HG03457 (cell line): ENCODE measurements around the gene CIRBP.
A peak's percentile ranks its signal among the peaks of the same experiment; 100 is the strongest.

Source experiments
- ATAC-seq: cut with Tn5 transposase; IDR thresholded peaks from one replicate; pipeline ENCODE4 v1.9.1; 2021; ENCODE audit warnings: moderate number of reproducible peaks; ENCODE audit not compliant: unreplicated experiment

CIRBP gene

DNA sequence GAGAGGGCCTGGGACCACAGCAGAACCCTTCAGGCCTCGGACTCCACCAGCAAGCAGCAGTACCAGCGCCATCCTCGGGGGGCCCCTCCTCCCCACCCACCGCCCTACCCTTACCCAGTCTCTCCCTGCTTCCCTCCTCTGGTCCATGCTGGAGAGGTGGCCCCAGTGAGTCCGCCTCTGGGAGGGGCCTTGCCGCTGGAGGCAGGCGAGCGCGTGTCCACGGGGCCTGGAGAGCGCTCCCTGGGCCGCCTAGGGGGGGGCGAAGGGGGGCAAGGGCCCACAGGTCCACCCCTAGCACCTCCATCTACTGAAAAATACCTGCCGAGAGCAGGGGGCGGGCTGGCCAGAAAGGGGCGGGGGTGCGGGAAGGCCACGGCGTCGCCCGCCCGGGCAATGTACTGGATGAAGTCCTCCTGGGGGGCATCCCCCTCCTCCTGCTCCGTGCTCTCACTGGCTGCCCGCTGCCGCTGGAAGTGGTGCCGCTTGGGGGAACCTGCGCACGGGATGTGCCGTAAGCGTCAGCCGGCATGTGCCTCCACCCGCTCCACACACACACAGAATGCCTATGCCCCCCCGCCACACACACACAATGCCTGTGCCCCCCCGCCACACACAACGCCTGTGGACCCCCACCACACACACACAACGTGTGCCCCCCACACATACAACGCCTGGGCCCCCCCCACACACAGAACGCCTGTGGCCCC lies 38.2 kb upstream of the CIRBP start:
- no peak for ATAC-seq

DNA sequence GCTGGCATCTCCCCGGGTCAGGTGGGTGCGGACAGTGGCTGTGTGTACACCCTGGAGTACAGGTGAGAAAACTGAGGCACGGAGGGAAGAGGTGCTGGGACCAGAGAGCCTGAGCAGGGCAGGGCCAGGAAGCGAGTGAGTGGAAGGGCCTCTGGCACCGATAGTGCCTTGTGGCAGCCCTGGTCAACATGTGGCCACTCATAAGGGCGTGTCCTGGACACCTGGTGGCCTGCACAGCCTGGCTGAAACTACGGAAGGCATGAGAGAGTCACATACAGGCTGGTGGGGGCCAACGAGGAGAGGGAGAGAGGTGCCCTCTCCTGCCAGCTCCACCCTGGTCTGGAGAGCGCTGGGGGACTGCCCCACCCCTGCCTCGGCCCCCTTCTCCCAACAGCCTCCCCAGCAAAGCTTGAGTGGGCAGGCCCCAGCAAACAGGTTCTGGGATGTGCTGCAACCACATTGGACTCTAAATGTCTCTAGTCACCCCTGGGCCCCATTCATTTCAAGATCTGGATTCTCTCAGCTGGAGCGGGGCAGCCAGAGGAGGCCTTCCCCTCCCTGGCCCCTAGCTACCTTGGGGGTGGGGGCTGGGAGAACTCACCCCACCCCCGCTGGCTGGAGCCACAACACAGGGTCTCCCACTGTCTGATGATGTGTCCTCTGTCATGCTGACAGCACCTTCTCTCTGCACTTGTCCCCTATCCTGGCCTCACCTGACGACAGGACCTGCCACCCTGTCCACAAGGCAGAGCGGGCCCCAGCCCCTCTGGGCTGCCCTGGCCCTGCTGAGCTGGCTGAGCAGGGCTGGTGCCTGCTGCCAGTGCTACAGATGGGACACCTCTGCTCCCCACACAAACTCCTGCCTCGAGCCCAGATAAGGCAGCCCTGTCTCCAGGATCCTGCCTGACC lies 37.1 kb upstream of the CIRBP start:
- no peak for ATAC-seq

DNA sequence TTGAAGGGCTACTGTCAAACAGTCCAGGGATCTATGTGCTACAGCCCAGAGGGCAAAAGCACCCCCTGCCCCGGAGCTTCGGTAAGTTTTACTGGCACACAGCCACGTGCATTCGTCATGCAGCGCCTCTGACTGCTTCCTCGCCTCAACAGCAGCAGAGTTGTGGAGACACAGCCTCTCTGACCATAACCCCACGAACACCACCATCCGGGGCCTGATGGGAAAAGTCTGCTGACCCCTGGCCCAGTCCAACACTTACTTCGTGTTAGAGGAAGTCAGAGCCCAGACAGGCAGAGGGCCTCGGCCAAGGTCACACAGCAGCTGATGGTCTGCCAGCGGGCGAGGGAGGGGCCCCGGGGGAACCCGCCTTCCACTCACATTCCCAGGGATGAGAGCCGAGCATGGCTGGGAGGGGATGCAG lies 36.5 kb upstream of the CIRBP start:
- no peak for ATAC-seq

DNA sequence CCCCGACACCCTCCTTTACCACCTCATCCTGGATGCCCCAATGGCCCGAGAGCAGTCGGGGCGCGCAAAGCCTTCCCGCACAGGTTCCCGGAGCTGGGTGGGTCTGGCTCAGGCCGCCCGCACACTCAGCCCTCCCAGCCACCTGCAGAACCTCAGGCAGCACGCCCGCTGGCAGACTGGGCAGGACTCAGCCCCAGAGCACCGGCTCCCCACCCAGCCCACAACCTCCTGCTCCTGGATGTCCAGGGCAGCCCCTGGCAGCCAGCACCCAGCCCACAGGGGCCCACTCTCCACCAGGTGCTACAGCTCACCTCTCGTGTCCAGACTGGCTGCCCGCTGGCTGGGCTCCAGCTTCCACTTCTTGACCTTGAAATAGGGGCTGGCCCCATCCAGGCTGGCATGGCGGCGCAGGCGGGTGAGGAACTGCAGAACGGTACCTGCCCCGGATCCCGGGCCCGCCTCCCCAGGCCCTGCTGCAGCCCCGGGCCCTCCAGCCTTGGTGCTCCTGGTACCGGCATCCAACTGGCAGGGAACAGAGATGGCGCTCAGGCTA lies 35.9 kb upstream of the CIRBP start:
- ATAC-seq, result no peak

DNA sequence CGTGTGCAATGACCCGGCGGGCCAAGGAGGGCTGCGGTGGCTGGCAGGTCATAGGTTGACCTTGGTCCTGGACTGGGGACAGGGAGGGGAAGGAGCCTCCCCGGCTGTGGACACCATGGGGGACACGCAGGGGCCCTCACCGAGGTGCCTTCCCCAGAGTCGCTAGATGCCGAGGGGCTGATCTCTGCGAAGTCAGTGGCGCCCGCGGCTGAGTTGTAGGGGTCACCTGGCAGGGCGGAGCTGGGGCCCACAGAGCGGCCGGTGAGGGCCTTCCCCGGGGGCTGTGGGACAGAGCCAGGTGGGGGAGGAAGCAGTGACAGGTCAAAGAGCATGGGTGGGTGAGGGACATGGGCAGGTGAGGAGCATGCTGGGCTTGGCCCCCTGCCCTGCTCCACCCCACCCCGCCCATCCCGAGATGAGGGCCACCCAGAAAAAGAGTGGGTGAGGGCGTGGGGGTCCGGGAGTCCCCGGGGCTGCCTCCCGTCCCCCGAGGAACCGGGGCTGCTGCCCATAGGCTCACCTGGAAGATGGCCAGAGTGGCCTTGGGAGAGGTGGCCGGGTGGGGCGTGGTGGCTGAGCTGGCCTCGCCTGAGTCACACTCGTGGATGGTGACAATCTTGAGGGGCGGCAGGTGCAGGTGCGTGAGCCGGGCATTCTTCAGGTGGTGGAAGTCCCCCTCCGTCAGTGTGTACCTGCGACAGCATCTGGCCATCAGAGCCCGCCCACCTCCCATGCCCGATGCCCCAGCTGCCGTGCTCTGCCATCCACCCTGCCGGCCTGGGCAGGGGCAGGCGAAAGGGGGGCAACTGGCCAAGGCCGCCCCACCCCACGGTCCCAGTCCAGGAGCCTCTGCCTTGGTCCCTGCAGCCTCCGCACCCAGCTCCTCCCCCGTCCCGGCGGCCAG lies 34.8 kb upstream of the CIRBP start:
- ATAC-seq, result no peak

DNA sequence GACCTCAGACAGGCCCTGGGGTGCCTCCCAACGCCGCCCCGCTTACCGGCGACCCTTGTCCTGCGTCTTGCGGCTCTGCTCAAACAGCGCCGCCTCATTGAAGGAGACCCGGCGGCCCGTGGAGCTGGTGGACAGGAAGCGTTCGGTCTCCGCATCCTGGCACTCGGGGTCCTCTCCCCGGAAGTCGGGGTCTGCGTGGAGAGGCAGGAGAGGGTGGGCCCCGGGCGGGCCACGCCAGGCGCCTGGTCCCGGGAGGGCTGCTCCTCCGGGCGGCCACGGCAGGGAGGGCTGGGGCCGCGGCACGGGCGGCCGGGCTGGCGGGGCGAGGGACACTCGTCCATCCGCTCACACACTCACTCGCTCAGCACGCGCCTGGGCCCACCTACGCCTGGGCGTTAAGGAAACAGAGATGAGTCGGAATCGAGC lies 34.2 kb upstream of the CIRBP start:
- no peak for ATAC-seq

DNA sequence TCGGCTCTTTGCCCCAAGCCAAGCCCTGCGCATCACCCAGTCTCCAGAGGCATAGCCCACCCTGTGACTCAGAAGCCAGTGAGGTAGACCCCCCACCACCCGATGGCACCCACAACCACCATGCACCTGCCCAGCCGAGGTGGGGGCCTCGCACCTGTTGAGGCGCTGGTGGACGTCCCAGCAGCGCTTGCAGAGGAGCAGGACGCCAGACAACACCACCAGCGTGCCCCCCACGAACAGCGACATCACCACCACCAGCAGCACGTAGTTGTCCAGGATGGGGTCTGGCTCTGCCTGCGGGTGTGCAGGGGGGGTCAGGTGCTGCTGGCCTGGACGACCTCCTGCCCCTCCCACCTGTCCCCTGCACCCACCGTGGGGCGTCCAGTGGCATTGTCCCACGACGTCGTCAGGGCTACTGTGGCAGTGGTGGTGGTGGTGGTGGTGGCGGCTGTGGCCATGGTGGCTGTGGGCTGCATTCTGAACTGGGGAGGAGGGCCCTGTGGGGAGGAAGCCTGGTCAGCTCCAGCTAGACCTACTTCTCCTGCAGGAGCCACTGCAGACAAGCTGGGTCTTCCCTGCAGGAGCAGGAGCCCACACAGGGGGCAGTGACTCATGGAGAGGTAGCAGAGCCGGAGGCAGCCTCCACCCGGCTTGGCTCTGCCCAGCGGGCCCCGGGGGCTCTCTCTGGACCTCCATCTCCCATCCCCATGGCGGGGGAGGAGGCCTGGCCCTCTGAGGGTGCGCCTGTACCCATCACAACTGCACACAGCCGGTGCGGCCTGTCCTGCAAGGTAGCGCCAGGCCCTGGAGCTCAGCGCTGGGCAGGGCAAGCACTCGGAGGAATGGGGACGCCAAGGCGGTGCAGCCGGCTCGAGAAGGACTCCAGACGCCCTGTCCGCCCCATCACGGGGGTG lies 33.2 kb upstream of the CIRBP start:
- no peak for ATAC-seq

DNA sequence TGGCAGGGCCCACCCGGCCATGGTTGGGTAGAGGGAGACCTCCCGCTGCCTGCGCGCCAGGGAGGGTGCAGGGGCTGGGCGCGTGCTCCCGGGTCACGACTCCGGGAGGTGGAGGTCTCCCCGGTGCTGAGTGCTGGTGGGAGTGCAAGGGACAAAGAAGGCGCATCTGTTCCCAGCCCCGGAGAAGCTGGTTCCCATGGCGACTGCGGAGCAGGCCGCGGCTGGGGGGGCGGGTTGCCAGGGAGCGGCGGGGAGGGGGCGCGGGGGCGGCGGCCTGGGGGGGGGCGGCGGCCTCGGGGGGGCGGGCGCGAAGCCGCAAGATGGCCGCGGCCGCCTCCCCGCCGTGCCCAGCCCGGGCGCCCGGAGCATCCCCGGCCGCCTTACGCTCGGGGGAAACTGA lies 32.6 kb upstream of the CIRBP start:
- ATAC-seq, result no peak

DNA sequence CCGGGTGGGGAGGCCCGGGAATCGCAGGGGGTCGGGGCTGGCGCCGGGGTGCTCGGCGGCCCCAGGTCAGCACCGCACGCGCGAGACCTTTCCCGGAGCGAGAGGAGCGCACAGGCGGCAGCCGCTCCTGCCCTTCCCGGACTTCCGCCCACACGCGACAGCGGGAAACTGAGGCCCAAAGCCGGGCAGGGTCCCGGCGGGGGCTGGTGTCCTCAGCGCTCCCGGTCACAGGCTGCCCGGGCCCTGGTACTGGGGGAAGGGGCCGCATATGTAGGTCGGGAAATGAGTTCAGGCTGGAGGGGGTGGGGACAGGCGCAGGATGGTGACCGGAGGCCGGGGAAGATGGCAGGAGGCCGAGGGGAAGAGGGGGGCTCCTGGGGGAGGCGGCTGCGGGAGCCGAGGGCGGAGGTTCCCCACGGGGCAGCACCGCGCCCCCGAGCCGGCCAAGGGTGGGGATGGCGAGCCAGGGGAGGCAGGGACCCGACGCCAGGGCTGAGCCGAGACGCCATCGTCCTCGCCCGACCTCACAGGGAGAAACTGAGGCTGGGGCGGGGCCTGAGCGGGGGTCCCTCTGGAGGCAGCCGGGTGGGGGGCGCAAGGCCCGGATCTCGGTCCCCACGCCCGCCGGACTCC lies 32.0 kb upstream of the CIRBP start:
- ATAC-seq, result no peak

DNA sequence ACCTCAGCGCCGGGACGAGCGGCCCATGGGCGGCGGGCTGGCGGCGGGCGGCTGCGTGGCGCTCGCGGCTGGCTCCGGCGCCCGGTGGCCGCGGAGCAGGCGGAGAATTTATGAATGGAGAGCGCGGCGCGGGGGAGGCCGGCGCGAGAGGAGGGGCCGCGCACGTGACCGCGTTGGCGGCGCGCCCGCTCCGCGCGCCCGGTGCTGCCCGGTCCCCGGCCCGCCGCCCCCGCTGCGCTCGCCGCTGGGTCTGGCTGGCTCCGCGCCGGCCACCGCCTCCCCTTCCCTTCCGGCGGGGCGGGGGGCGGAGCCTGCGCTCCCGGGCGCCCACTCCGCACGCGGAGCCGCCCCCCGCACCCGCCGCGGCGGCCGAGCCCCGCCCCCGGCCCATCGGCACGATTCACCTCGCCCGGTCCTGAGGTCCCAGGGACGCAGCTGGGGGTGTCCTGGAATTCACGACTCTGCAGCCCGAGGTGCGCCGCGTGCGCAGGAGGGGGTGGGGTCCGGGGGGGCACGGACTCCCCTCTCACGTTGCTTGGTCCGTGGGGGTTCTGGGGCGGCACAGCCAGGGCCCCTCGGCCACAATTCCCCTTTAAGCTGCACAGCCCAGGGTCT lies 31.3 kb upstream of the CIRBP start, which contains the start of gene CBARP:
TSS of gene CBARP (minus strand) at position 252 of the 615 bp plus-strand sequence. CDS start 1,905 bp downstream, outside the sequence.
- ATAC-seq, result no peak

DNA sequence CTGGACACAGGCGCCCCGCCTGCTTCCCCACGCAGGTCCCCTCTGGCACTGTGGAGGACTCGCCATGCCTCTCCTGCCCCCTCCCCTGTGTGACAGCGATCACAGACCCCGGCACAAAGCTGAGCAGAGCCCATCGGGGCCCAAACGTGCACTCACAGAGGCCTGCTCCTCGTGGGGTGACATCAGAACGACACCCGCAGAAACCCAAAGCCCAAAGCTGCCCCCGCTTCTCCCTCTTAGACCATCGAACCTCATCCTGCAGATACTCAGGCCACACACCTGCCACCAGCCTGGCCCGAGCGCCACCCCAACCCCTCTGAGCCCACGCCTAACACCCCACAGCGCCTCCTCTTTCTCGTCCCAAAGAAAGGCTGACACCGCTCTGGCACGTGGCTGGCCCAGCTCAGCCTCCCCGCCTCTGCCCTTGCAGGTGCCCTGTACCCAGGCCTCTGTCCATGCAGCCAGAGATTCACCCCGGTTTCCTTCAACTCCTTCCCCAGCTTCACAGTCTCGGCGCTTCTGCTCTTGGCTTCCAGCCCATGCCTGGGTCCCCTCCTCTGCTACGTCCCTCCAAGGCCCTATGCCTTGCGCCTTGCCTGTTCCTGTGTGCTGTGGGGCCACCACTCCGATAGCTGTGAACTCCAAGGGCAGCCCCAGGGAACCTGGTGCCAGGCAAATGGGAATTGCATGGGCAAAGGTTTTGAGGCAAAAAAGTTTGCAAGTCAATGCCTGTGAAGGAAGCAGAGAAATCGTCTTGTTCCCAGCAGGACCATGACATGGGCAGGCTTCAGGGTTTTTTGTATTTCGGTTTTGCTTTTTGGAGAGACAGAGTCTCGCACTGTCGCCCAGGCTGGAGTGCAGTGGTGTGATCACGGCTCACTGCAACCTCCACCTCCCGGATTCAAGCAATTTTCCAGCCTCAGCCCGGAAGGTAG lies 30.5 kb upstream of the CIRBP start:
- ATAC-seq, result no peak

DNA sequence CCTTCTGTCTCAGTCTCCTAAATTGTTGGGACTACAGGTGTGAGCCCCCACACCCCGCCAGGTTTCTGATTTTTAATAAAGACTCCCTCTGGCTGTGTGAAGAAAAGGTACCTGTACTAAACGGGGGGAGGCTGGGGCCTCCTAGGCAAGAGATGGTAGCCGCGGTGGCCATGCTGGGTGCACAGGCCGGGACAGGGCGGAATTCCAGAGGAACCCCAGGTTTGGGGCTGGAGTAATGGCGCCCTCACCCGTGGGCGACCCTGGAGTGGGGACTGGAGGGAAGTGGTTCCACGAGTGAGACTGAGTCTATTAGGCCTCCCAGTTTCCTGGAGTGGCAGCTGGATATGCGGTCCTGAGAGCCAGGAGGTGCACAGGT lies 29.7 kb upstream of the CIRBP start:
- ATAC-seq, result no peak

DNA sequence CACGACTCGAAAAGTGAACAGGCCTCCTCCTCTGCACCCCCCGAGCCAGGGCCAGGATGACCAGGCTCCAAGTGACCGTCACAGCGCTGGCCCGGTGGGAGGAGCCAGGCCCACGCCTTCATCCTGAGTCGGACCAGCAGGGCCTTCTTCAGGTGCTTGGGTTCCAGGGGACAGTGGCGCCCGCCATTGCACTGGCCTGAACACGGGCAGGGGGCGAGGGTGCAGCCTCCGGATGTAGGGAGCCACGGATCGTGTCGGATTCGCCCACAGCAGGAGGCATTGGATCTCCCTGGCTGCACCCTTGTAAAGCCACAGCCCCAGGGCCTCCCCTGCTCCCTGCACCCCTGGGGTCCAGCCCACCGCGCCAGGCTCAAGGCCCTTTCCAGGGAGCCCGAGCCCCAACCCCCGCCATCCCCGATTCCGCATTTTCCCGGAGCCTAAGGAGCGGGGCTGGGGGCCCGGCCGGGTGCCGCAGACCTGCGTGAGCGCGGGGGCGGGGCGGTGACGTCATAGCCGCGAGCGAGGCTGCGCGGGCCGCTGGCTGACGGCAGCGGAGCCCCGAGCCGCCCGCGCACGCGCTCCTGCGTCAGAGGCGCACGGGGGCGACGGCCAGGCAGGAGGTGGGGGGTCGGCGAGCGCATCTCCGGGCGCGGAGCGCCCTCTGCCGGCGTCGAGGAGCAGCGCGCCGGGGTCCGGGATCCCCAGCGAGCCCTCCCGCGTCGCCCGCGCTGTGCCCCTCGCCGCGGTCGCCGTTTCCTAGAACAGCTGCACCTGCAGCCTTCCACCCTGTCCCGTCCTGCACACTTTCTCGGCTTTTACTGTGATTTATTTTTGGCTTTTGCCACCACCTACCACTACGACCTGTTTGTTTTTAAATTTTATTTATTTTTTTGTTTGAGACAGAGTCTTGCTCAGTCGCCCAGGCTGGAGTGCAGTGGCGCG lies 29.1 kb upstream of the CIRBP start:
- ATAC-seq, result no peak

DNA sequence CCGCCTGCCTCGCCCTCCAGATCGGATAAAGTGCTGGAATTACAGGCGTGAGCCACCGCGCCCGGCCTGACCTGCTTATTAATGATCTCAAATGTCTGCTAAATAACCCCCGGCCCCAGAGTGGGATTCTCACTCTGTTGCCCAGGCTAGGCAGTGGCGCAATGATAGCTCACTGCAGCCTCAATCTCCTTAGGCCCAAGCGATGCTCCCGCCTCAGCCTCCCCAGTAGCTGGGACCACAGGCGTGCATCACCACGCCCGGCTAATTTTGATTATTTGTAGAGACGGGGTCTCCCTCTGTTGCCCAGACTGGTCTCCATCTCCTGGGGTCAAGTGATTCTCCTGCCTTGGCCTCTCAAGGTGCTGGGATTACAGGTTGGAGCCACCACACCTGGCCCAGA lies 28.2 kb upstream of the CIRBP start:
- no peak for ATAC-seq

DNA sequence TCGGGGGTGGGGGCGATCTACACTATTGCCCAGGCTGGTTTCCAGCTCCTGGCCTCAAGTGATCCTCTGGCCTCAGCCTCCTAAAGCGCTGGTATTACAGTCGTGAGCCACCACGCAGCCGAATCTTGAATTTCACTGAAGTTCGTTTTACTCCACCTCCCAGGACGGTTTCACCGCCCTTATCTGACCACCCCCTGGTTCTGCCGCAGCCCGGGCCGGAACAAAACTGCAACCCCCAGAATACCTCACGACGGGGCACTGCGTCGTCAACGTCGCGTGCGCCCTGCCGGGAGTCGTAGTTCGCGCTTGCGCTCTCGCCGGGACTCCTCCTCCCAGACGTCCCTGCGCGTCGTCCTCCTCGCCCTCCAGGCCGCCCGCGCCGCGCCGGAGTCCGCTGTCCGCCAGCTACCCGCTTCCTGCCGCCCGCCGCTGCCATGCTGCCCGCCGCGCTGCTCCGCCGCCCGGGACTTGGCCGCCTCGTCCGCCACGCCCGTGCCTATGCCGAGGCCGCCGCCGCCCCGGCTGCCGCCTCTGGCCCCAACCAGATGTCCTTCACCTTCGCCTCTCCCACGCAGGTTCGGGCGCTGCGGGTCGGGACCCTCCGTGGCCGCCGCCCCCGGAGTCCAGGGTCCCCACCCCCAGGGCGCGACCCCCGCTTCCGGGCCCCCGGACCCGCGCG lies 27.6 kb upstream of the CIRBP start, which contains the start of gene ATP5F1D:
TSS of gene ATP5F1D (plus strand) at position 335 of the 679 bp plus-strand sequence. CDS start at position 435, 100 bp downstream.
- peak; percentile 37 for ATAC-seq
